ENCODE data around the gene TRIP12.
"Not testable (repeated sequence)": the region's sequence is repeated elsewhere in the genome, so short reads cannot be mapped to it uniquely, and the experiment has no call there.

TRIP12 gene

DNA sequence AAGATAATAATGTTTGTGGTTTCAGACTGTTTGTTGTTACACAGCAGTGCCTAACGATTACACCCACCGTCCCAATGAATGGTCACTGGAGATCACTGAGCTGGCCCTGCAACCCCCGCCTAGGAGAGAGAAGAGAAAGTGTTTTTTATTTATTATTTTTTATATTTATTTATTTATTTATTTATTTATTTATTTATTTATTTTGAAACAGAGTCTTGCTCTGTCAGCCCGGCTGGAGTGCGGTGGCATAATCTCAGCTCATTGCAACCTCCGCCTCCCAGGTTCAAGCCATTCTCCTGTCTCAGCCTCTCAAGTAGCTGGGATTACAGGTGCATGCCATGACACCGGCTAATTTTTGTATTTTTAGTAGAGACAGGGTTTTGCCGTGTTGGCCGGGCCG is 164.3 kb downstream of the TRIP12 start:
- DNase-seq: not testable (repeated sequence)

DNA sequence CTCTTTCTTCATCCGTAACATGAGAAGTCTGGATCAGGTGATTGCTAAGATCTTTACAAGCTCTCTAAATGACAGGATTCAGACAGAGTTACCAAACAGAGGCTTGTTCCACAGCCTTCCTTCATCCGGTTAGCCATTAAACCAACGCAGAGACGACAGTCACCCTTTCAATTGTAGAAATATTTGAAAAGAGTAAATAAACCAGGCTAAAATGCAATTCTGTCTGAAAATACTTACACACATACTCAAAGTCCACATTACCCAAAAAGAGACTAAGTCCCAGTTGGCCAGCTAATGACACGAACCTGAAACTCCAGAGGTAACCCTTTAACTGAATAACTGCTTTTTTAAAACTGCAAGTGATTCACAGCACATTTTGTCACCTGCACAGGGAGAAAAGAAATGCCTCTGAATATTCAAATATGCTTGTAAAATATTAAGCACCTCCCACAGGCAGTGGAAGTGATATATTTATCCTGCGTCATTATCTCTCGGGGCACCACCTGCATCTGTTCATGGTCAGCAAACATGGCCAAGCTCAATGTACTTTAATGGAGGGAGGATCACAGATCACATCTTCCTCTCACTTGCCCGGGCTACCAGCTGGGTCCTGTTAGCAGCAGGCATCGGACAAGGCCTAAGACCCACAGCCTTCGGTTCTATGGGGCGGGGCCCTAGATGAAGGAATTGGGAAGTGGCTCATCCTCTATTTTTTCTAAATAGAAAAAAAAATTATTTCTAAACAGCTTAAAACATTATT is 168.7 kb downstream of the TRIP12 start:
- DNase-seq: no peak

DNA sequence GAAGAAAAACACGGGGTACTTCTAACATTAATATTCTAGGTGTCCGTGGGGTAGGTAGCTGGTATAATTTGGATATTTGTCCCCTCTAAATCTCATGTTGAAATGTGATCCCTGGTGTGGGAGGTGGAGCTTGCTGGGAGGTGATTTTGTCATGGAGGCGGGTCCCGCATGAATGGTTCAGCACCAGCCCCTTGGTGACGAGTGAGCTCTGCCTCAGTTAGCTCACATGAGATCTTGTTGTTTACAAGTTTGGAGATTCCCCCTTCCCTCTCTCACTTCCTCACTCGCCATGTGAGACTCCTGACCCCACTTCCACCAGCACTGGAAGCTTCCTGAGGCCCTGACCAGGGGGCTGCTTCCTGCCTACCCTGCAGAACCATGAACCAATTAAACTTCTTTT is 172.0 kb downstream of the TRIP12 start:
- DNase-seq: peak; percentile 30

GRCh38 chr2:229748950-229749349 is 172.9 kb downstream of the TRIP12 start:
- DNase-seq: no peak

DNA sequence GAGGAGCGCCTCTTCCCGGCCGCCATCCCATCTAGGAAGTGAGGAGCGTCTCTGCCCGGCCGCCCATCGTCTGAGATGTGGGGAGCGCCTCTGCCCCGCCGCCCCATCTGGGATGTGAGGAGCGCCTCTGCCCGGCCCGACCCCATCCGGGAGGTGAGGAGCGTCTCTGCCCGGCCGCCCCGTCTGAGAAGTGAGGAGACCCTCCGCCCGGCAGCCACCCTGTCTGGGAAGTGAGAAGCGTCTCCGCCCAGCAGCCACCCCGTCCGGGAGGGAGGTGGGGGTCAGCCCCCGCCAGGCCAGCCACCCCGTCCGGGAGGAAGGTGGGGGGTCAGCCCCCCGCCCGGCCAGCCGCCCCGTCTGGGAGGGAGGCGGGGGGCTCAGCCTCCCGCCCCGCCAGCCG is 179.1 kb downstream of the TRIP12 start:
- DNase-seq: not testable (repeated sequence)

- no peak for DNase-seq
Observed at GRCh38 chr2:229740279-229740678, 181.5 kb downstream of the TRIP12 start.

DNA sequence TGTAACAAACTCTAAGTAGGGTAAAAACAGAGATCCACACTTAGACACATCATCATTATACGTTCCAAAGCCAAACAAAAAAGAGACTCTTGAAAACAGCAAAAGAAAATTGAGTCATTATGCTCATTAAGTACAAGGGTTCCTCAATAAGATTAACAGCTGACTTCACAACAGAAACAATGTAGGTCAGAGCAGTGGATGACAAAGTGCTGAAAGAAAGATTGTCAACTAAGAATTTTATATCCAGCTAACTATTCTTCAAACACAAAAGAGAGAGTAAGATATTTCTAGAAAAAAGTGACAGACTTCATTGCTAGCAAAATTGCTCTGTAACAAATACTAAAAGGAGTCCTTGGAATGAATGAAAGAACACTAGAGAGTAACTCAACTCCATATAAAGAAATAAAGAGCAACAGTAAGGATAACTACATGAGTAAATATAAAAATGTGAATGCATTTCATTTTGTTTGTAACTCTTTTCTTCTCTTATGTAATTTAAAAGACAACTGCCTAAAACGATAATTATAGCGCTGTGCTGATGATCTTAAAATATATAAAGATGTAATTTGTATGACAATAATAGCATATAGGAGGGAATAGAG is 183.7 kb downstream of the TRIP12 start:
- DNase-seq: no peak

DNA sequence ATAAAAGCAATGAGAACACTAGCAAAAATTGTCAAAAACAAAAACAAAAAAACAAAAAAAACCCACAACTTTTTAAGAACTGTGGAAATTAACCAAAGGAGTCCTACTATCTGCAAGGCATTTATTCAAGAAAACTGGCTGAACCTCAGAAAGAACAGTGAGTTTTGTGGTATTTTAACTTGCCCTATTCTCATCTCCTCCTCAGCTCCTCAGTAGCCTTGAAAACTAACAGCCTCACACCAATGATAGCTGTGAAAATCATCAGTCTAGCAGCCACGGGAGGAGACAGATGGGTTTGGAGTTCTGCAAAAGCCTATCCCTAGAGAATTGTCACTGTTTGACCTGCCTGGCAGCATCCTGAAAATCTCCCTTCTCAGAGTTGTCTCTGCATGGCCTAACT is 187.4 kb downstream of the TRIP12 start:
- no peak for DNase-seq

GRCh38 chr2:229733611-229734245 is 188.1 kb downstream of the TRIP12 start:
- no peak for DNase-seq

DNA sequence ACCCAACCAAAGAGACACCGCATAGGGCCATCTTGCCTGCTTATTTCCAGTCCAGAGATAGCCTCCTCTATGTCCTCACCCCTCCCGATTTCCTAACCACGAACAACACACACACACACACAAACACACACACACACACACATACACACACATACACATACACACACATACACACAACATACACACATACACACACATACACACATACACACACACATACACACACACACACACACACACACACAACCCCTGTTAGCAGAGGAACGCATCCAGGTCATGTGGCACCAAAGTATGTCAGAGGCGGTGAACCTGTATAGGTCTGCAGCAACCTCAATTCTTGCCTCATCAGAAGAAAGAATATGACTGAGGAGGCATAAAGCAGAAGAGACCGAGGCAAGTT is 188.9 kb downstream of the TRIP12 start:
- DNase-seq: no peak

GRCh38 chr2:229731916-229732315 is 189.9 kb downstream of the TRIP12 start:
- DNase-seq: no peak

GRCh38 chr2:229731363-229731762 is 190.4 kb downstream of the TRIP12 start:
- no peak for DNase-seq

DNA sequence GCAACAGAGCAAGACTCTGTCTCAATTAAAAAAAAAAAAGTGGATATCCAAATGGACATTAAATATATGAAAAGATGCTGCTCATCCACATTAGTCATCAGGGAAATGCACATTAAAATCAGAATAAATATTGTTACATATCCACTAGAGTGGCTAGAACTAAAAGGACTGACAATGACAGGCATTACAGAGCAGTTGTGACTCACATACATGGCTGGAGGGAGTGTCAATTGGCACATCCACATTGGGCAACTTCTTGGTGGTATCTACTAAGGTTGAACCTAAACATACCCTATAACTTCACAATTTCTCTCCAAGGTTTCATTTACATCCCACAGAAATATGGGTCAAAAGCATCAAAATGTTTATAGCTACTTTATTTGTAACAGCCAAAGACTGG is 193.4 kb downstream of the TRIP12 start:
- no peak for DNase-seq

GRCh38 chr2:229726643-229727042 is 195.2 kb downstream of the TRIP12 start:
- DNase-seq: no peak

DNA sequence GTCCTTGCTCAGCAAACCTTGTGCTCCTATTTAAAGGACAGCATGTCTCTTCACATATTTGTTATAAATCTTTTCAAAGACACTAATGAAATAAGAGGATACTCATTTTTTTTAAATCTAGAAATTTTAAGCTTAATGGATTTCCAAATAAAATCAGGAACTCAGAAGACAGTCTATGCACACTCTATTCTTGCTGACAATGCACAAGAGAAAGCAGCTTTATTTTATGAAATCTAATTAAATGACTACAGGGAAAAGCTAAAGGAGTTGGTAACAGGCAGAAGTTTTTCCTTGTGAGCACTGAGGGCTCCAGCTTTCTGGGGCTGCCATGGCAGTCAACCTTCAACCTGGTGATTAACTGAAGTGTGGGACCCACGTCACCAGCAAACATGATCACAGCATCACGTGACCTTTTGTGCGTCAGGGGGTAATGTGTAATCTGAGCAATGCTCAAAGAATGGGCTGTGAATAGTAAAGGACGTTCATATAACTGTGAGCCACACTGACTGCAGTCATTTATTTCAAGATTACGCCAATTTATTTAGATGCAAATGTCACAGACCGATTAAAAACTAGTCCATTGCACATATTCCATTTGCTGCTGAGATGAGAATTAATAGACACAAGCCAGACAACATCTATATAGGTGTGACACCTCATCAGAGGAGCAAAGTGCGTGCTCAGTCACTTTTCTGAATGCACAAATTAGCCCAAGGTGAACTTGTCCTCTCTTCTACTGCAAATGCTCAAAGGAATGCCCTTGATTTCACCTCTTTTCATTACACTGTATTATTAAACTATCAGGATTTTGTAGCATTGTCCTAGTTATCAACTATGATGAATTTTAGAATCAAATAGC is 195.9 kb downstream of the TRIP12 start:
- DNase-seq: no peak

DNA sequence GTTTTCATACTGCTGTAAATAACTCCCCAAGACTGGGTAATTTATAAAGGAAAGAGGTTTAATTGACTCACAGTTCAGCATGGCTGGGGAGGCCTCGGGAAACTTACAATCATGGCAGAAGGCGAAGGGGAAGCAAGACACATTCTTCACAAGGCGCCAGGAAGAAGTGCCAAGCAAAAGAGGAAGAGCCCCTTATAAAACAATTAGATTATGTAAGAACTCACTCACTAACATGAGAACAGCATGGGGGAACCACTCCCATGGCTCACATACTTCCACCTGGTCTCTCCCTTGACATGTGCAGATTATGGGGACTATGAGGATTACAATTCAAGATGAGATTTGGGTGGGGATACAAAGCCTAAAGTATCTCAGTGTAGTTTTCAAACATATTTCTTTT is 198.6 kb downstream of the TRIP12 start:
- not testable (repeated sequence) for DNase-seq

GRCh38 chr2:229719926-229720647 is 201.7 kb downstream of the TRIP12 start:
- DNase-seq: no peak

DNA sequence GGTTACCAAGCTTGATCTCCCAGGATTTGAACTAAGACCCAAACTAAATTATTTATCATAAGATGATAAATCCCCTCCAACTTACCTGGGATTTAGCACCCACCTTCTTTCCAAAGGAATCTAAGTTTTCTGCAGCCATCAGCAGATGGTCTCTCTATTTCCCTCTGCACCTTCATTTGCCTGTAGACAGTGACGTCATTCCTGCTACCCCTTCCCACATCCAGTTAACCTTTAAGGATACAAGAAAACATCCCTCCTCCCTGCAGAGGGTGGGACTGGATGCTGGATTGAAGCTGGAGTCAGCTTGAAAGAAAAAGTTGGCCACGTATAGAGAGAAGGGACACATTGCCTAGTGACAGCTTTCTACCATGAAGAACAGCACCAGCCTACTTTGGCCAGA is 203.8 kb downstream of the TRIP12 start:
- DNase-seq: no peak

- DNase-seq: no peak
Observed at GRCh38 chr2:229715895-229716507, 205.8 kb downstream of the TRIP12 start.

GRCh38 chr2:229714736-229715541 is 206.9 kb downstream of the TRIP12 start:
- DNase-seq: peak; percentile 50

DNA sequence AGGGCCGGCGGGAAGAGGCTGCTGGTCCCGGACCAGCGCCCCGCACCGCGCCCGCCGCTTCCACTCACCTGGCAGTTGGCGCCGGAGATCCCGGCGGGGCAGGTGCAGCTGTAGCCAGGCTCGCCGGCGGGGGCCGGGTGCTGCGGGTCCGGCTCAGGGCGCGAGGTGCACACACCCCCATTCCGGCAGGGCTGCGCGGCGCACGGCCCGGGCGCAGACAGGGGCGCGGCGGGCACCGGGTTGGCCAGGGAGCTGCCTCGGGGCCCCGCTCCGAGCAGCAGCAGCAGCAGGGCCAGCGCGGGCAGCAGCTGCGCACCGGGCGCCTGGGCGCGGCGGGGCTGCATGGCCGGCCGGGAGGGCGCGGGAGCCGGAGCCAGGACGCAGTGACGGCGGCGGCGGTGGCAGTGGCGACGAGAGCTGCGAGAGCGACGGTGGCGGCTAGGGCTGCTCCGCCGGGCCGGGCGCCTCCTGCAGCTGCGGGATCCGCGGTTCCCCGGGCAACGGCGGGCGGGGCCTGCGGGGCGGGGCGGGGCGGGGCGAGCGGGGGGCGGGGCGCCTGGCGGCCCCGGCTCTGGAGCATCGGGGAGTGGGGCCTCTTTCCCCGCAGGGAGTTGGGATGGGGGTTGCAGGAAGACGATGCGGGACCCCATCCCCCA is 207.6 kb downstream of the TRIP12 start, which contains the start of gene DNER:
Gene DNER, minus strand, starts transcription at position 476 of the 656 bp plus-strand sequence. Its CDS starts 132 bp downstream, at position 344.
- peak; percentile 9 for DNase-seq

Data from suppressor macrophage treated with lipopolysaccharide for 4 hours (primary cell).